Myocyte (in vitro differentiated cells): Measurements from ENCODE around the gene RNU1-4. TPM values are rescaled to one million over a fixed set of nuclear protein-coding genes. Genes with fewer than 3 reads are reported as not detected.

Experiments used
- total RNA-seq: library from RNA; depleted of rRNA; stranded (reverse); fragments of >200 nt; gene quantifications from 2 replicates; pipeline ENCODE4 v1.2.3, GENCODE V29; 2014

The RNU1-4 gene
- total RNA-seq, 1 donor from 2014 or later = not detected

Other genes with a start within 250 kb of the RNU1-4 start
- gene RNU1-1, start 226.2 kb upstream of the RNU1-4 start, total RNA-seq = not detected in 2 replicates
- gene NBPF1, start 127.0 kb upstream of the RNU1-4 start, total RNA-seq = 20.1 and 35.1 TPM in 2 replicates
- gene RNU1-3, start 73.6 kb upstream of the RNU1-4 start, total RNA-seq = not detected in 2 replicates
- gene RNU1-2, start 155.5 kb downstream of the RNU1-4 start, total RNA-seq = not detected in 2 replicates
- 10.6 and 11.8 TPM in 2 replicates for gene CROCC, start 181.4 kb downstream of the RNU1-4 start, total RNA-seq
- 1.3 and 1.7 TPM in 2 replicates for gene MFAP2, start 240.1 kb downstream of the RNU1-4 start, total RNA-seq